Common myeloid progenitor, CD34-positive (primary cell): ENCODE data around the gene PLD5. TPM values are rescaled to one million over a fixed set of nuclear protein-coding genes. Genes with fewer than 3 reads are reported as not detected.

Source experiments
- CTCF ChIA-PET: fragments of 350-600 bp; sonication (Branson Sonifier 250); formaldehyde crosslinking; loops from one replicate; lab custom pipeline; 2021; ENCODE audit warnings: antibody characterized with exemption; lab: Charles Lee
- POLR2A ChIA-PET: fragments of 350-600 bp; sonication (Branson Sonifier 250); formaldehyde crosslinking; loops from one replicate; lab custom pipeline; 2021; ENCODE audit warnings: antibody characterized with exemption; lab: Charles Lee
- DNase-seq, 3 donors: peaks; one replicate each; pipeline versions ENCODE4 v3.0.0 to v3.0.0-alpha.2; 2013
- H3K27ac ChIP-seq, 2 experiments: 1 replicate in 1 of 2; 2 replicates in 1 of 2; pipeline ENCODE4 v1.7.0; 2013; ENCODE audit warnings: inconsistent platforms in 2 of 2, low read length in 2 of 2, mild to moderate bottlenecking in 2 of 2, low read depth in 1 of 2, moderate library complexity in 1 of 2; ENCODE audit not compliant: severe bottlenecking in 2 of 2, insufficient read depth in 1 of 2, poor library complexity in 1 of 2
- H3K27me3 ChIP-seq, 5 experiments: replicated peaks in 2 of 5; 1 replicate in 3 of 5; 2 replicates in 2 of 5; pipeline versions ENCODE4 v1.6.1 to v1.7.0; 2013; ENCODE audit warnings: low read length in 4 of 5, mild to moderate bottlenecking in 2 of 5, moderate library complexity in 2 of 5, inconsistent platforms in 1 of 5; ENCODE audit not compliant: insufficient read depth in 5 of 5, control insufficient read depth in 4 of 5
- H3K36me3 ChIP-seq, 4 experiments: 1 replicate in 2 of 4; 2 replicates in 2 of 4; pipeline versions ENCODE4 v1.6.1 to v1.7.0; 2013; ENCODE audit warnings: low read length in 3 of 4, control low read depth in 1 of 4, mild to moderate bottlenecking in 1 of 4; ENCODE audit not compliant: control insufficient read depth in 4 of 4, insufficient read depth in 4 of 4
- H3K4me1 ChIP-seq, 4 experiments: 1 replicate in 3 of 4; 2 replicates in 1 of 4; pipeline versions ENCODE4 v1.6.1 to v1.7.1; 2013; ENCODE audit warnings: low read length in 3 of 4, mild to moderate bottlenecking in 3 of 4, control low read depth in 1 of 4, inconsistent platforms in 1 of 4, moderate library complexity in 1 of 4; ENCODE audit not compliant: control insufficient read depth in 4 of 4, insufficient read depth in 4 of 4; ENCODE audit errors: control extremely low read depth in 1 of 4
- H3K4me3 ChIP-seq, 7 experiments: 1 replicate in 4 of 7; 2 replicates in 3 of 7; pipeline versions ENCODE4 v1.5.1 to v1.7.0; 2013; ENCODE audit warnings: mild to moderate bottlenecking in 7 of 7, low read length in 6 of 7, moderate library complexity in 6 of 7, inconsistent platforms in 2 of 7, low read depth in 2 of 7, control low read depth in 1 of 7; ENCODE audit not compliant: insufficient read depth in 4 of 7, control insufficient read depth in 1 of 7; ENCODE audit errors: extremely low read depth in 1 of 7
- H3K9me3 ChIP-seq, 5 experiments: 1 replicate in 4 of 5; 2 replicates in 1 of 5; pipeline versions ENCODE4 v1.6.1 to v1.7.1; 2013; ENCODE audit warnings: low read length in 4 of 5, mild to moderate bottlenecking in 2 of 5, inconsistent platforms in 1 of 5, low read depth in 1 of 5, moderate library complexity in 1 of 5; ENCODE audit not compliant: control insufficient read depth in 4 of 5, insufficient read depth in 2 of 5; ENCODE audit errors: control extremely low read depth in 1 of 5
- WGBS: methylation state at CpG from one replicate; pipeline ENCODE4 v1.1.5; 2013; ENCODE audit not compliant: insufficient coverage; 5-methylcytosine and 5-hydroxymethylcytosine counted together
- polyA plus RNA-seq: library from polyadenylated mRNA; unstranded; fragments of 120-200 nt; gene quantifications from one replicate; pipeline ENCODE4 v1.2.1, GENCODE V29; 2013

PLD5 gene
- polyA plus RNA-seq: not detected

GRCh38 chr1:242524571-242525359, at the start of gene PLD5:
TSS of gene PLD5 (minus strand) at chr1:242524697.
- WGBS: under 1% methylated on average over 44 of the region's 77 CpGs
- ChIA-PET CTCF (no interaction called here), POLR2A (no interaction called here)
- Histone ChIP-seq H3K9me3 (no peaks in the 10 kb centered on the region), H3K4me3 (peak within 1 kb of the TSS; percentile 23 to 67 (median 54)), H3K27ac (no peak within 1 kb of the TSS), H3K4me1 (peaks cover 0 to 17% (median 12%) of the 10 kb centered on the region in 4 experiments), H3K36me3 (no peaks in the 10 kb centered on the region), H3K27me3 (peaks cover 17 to 68% (median 33%) of the 10 kb centered on the region in 5 experiments)
- peak in 2 of 3 donors; percentile 4 to 7 for DNase-seq

GRCh38 chr1:242569867-242570266, 45.4 kb upstream of the PLD5 start:
- Histone ChIP-seq H3K4me1 (no peaks in the 10 kb centered on the region), H3K9me3 (no peaks in the 10 kb centered on the region), H3K27me3 (no peaks in the 10 kb centered on the region), H3K4me3 (no peak overlapping the region), H3K27ac (no peak overlapping the region), H3K36me3 (no peaks in the 10 kb centered on the region)
- ChIA-PET CTCF (no interaction called here), POLR2A (no interaction called here)
- no CpG with 5 or more reads among the region's 1 CpG for WGBS
- no peak for DNase-seq

DNA sequence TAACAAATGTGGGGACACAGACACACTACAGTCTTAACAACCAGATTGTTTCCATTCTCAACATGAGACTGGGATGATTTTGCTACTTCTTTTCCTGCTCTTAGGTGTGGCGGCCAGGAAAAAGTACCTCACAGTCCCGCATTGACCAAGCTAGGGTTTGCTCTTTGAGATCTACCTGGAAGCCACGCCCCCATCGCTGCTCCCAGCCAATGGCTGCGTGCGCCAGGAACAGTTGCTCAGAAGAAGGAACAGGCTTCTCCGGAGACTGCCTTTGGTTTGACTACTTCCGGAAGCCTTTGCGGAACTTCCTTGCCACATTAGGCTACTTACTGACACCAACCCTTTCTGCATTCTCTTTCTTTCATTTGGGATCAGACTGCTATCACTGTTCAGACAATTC, 44.2 kb upstream of the PLD5 start:
- Histone ChIP-seq H3K27ac (no peak overlapping the region), H3K36me3 (no peaks in the 10 kb centered on the region), H3K4me1 (no peaks in the 10 kb centered on the region), H3K4me3 (no peak overlapping the region), H3K9me3 (no peaks in the 10 kb centered on the region), H3K27me3 (no peaks in the 10 kb centered on the region)
- CTCF ChIA-PET: no interaction called here
- DNase-seq: no peak
- POLR2A ChIA-PET: no interaction called here
- 88% methylated on average over 9 of the region's 9 CpGs for WGBS

DNA sequence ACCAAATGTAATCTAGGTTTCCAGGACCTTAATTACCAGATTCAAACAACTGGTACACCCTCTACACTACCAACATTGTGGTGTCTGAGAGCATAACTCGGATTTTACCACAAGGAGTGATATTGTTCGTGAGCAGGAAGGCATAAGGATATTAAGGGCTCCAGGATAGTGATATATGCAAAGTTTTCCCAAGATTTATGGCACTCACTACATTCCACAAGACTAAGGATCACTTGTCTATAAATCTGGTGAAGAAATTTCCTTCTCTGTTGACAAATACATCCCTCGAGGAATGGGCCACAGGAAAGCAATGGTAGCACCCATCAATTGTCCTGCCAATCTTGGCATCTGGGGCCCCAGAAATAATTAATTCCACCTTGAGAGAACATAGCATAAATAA, 43.1 kb upstream of the PLD5 start:
- H3K4me3 ChIP-seq: no peak overlapping the region
- H3K9me3 ChIP-seq: no peaks in the 10 kb centered on the region
- H3K36me3 ChIP-seq: no peaks in the 10 kb centered on the region
- no peaks in the 10 kb centered on the region for H3K4me1 ChIP-seq
- no peak overlapping the region for H3K27ac ChIP-seq
- H3K27me3 ChIP-seq: no peaks in the 10 kb centered on the region
- DNase-seq: no peak
- CTCF ChIA-PET: no interaction called here
- POLR2A ChIA-PET: no interaction called here
- WGBS: 50% methylated on average over 1 of the region's 3 CpGs

DNA sequence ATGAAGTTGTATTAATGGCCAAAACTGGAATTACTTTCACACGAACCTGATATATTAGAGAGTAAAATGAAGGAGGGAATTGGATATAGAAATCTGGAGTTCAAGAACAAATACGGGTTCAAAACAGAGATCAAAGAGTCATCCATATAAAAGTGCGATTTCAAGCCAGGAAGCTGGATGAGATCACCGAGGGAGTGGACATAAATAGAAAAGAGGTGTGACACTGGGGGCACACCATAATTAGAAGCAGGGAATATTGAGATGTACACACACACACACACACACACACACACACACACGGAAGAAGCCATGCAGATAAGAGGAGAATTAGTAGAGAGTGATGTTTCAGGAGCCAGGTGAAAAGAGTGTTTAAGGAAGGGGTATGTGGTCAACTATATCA, 32.3 kb upstream of the PLD5 start:
- POLR2A ChIA-PET: no interaction called here

DNA sequence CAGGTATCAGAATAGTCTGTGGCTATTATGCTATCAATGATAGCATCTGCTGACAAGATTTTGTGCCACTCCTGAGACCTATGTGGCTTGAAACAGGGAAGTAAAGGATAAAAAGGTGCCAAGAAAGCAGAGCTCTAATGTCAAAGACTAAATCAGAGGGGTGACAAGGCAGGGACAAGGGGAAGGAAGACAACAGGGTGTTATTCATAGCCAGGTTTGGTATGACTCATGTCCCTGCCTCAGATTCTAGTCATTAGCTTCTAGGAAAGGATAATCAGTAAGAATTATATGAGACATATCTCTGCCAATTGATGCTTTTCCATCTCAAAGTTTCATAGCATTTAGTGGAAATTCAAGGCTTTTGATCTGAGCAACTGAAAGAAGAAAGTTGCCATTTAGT, 31.8 kb upstream of the PLD5 start:
- ChIA-PET CTCF (no interaction called here), POLR2A (no interaction called here)
- H3K36me3 ChIP-seq: no peaks in the 10 kb centered on the region
- DNase-seq: no peak
- no peaks in the 10 kb centered on the region for H3K27me3 ChIP-seq
- no peaks in the 10 kb centered on the region for H3K9me3 ChIP-seq
- H3K4me1 ChIP-seq: no peaks in the 10 kb centered on the region
- H3K27ac ChIP-seq: no peak overlapping the region
- H3K4me3 ChIP-seq: no peak overlapping the region

More for the DNA sequence above, 32.3 kb upstream of the PLD5 start:
- no peaks in the 10 kb centered on the region for H3K4me1 ChIP-seq
- CTCF ChIA-PET: no interaction called here
- no peak for DNase-seq
- no peak overlapping the region for H3K27ac ChIP-seq
- no peaks in the 10 kb centered on the region for H3K9me3 ChIP-seq
- no peak overlapping the region for H3K4me3 ChIP-seq
- no peaks in the 10 kb centered on the region for H3K27me3 ChIP-seq
- WGBS: 100% methylated on average over 2 of the region's 5 CpGs
- no peaks in the 10 kb centered on the region for H3K36me3 ChIP-seq

DNA sequence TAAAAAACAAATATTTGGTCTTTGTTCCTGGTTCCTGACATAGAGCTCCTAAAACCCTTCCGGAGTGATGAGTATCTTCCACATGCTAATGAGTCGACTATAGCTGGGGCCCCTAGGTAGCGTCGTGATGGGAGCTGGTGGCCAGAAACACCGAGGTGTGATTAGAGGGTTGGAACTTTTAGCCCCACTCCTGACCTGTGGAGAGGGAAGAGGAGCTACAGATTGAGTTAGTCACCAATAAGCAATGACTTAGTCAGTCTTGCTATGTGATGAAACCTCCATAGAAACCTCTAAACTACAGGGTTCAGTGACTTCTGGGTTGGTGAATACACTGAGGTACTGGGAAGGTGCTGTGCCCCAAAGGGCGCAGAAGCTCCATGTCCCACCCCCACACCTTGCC, 30.1 kb upstream of the PLD5 start:
- no peaks in the 10 kb centered on the region for H3K36me3 ChIP-seq
- no peaks in the 10 kb centered on the region for H3K27me3 ChIP-seq
- ChIA-PET CTCF (no interaction called here), POLR2A (no interaction called here)
- H3K4me3 ChIP-seq: no peak overlapping the region
- 90% methylated on average over 6 of the region's 6 CpGs for WGBS
- H3K27ac ChIP-seq: no peak overlapping the region
- no peak for DNase-seq
- H3K9me3 ChIP-seq: no peaks in the 10 kb centered on the region
- no peaks in the 10 kb centered on the region for H3K4me1 ChIP-seq
